ENCODE measurements around the gene ARHGEF33.
A peak's percentile ranks its signal among the peaks of the same experiment; 100 is the strongest.

The ARHGEF33 gene

GRCh38 chr2:38966006-38966405 is 76.3 kb downstream of the ARHGEF33 start:
- DNase-seq: no peak

- DNase-seq: no peak
Measured at GRCh38 chr2:38966678-38967077, 77.0 kb downstream of the ARHGEF33 start.

GRCh38 chr2:38968021-38968420 is 78.3 kb downstream of the ARHGEF33 start:
- DNase-seq: no peak

- no peak for DNase-seq
Measured at GRCh38 chr2:38971377-38971776, 81.7 kb downstream of the ARHGEF33 start.

- DNase-seq: no peak
Measured at GRCh38 chr2:38973266-38973665, 83.6 kb downstream of the ARHGEF33 start.

- DNase-seq: no peak
Measured at GRCh38 chr2:38975042-38975441, 85.4 kb downstream of the ARHGEF33 start.

- DNase-seq: no peak
Measured at GRCh38 chr2:38977047-38977446, 87.4 kb downstream of the ARHGEF33 start.

GRCh38 chr2:38978296-38978903 is 88.7 kb downstream of the ARHGEF33 start:
- no peak for DNase-seq

GRCh38 chr2:38978908-38979307 is 89.2 kb downstream of the ARHGEF33 start:
- DNase-seq: no peak

- no peak for DNase-seq
Measured at GRCh38 chr2:38981003-38981669, 91.5 kb downstream of the ARHGEF33 start.

GRCh38 chr2:38981670-38982357 is 92.1 kb downstream of the ARHGEF33 start:
- no peak for DNase-seq

GRCh38 chr2:38982498-38982897 is 92.8 kb downstream of the ARHGEF33 start:
- DNase-seq: no peak

- DNase-seq: no peak
Measured at GRCh38 chr2:38988716-38989115, 99.0 kb downstream of the ARHGEF33 start.

GRCh38 chr2:38991899-38992298 is 102.2 kb downstream of the ARHGEF33 start:
- DNase-seq: no peak

- no peak for DNase-seq
Measured at GRCh38 chr2:38997781-38998180, 108.1 kb downstream of the ARHGEF33 start.

- no peak for DNase-seq
Measured at GRCh38 chr2:39000552-39000951, 110.9 kb downstream of the ARHGEF33 start.

- DNase-seq: no peak
Measured at GRCh38 chr2:39007875-39008504, 118.3 kb downstream of the ARHGEF33 start.

GRCh38 chr2:39008665-39009064 is 119.0 kb downstream of the ARHGEF33 start:
- peak; percentile 10 for DNase-seq

GRCh38 chr2:39013871-39014270 is 124.2 kb downstream of the ARHGEF33 start:
- no peak for DNase-seq

GRCh38 chr2:39015424-39015823 is 125.7 kb downstream of the ARHGEF33 start:
- DNase-seq: no peak

GRCh38 chr2:39017334-39017733 is 127.7 kb downstream of the ARHGEF33 start:
- DNase-seq: no peak

GRCh38 chr2:39018638-39019037 is 129.0 kb downstream of the ARHGEF33 start:
- no peak for DNase-seq

- no peak for DNase-seq
Measured at GRCh38 chr2:39020383-39020782, 130.7 kb downstream of the ARHGEF33 start.

Measured in activated naive CD4-positive, alpha-beta T cell treated with Interleukin-2 at 50 U/mL for 16 hours (primary cell).